ENCODE measurements around the gene PIGR. TPM values are rescaled to one million over a fixed set of nuclear protein-coding genes. Genes with fewer than 3 reads are reported as not detected.

The PIGR gene
- polyA plus RNA-seq, 1 donor from 2014 or later, result not detected

- no peaks in the 10 kb centered on the region for H3K36me3 ChIP-seq (ENCODE audit: insufficient read depth, low read length)
- no peaks in the 10 kb centered on the region for H3K79me2 ChIP-seq (replicated peaks; ENCODE audit: insufficient read depth, low read length)
- no peaks in the 10 kb centered on the region for H3K27me3 ChIP-seq (ENCODE audit: insufficient read depth, low read depth, low read length)
- H3K9me2 ChIP-seq (ENCODE audit: insufficient read depth, low read length), result no peaks in the 10 kb centered on the region
- no peaks in the 10 kb centered on the region for H4K20me1 ChIP-seq (ENCODE audit: insufficient read depth)
- no peak overlapping the region for H2AFZ ChIP-seq (ENCODE audit: low read depth, low read length)
- H3K27ac ChIP-seq (ENCODE audit: low read length), result no peak overlapping the region
- no peak overlapping the region for H3K4me2 ChIP-seq (ENCODE audit: low read length)
- no peak overlapping the region for H3K4me3 ChIP-seq (ENCODE audit: low read length)
- no peaks in the 10 kb centered on the region for H3K9me3 ChIP-seq (ENCODE audit: low read length)
- no peaks in the 10 kb centered on the region for H3F3A ChIP-seq (ENCODE audit: insufficient read depth, low read length, poor library complexity, severe bottlenecking)
- no peak overlapping the region for H3K9ac ChIP-seq (ENCODE audit: low read length)
- TF ChIP-seq EP300 (conservative IDR thresholded peaks at IDR 0.05; ENCODE audit: poor library complexity, severe bottlenecking) (no peak), EZH2 (IDR thresholded peaks at IDR 0.05; ENCODE audit: borderline replicate concordance, insufficient read depth, low read length, poor library complexity, severe bottlenecking) (no peak), REST (IDR thresholded peaks at IDR 0.05; ENCODE audit: borderline replicate concordance) (no peak), MXI1 (conservative IDR thresholded peaks at IDR 0.05; ENCODE audit: poor library complexity, severe bottlenecking) (no peak), TAF1 (IDR thresholded peaks at IDR 0.05; ENCODE audit: low read depth) (no peak), RAD21 (conservative IDR thresholded peaks at IDR 0.05) (no peak), POLR2AphosphoS5 (IDR thresholded peaks at IDR 0.05) (no peak), SMC3 (conservative IDR thresholded peaks at IDR 0.05; ENCODE audit: poor library complexity) (no peak), CTCF (IDR thresholded peaks at IDR 0.05; ENCODE audit: poor library complexity, severe bottlenecking) (no peak)
Measured at GRCh38 chr1:206896261-206896660, 50.0 kb downstream of the PIGR start.

GRCh38 chr1:206895837-206896242 lies 50.4 kb downstream of the PIGR start:
- Histone ChIP-seq H3K27me3 (ENCODE audit: insufficient read depth, low read depth, low read length) (no peaks in the 10 kb centered on the region), H3K79me2 (replicated peaks; ENCODE audit: insufficient read depth, low read length) (no peaks in the 10 kb centered on the region), H3K36me3 (ENCODE audit: insufficient read depth, low read length) (no peaks in the 10 kb centered on the region), H3F3A (ENCODE audit: insufficient read depth, low read length, poor library complexity, severe bottlenecking) (no peaks in the 10 kb centered on the region), H3K4me3 (ENCODE audit: low read length) (no peak overlapping the region), H3K9me2 (ENCODE audit: insufficient read depth, low read length) (no peaks in the 10 kb centered on the region), H3K9ac (ENCODE audit: low read length) (no peak overlapping the region), H3K9me3 (ENCODE audit: low read length) (no peaks in the 10 kb centered on the region), H3K27ac (ENCODE audit: low read length) (no peak overlapping the region), H4K20me1 (ENCODE audit: insufficient read depth) (no peaks in the 10 kb centered on the region), H2AFZ (ENCODE audit: low read depth, low read length) (no peak overlapping the region), H3K4me2 (ENCODE audit: low read length) (no peak overlapping the region)
- TF ChIP-seq POLR2AphosphoS5 (IDR thresholded peaks at IDR 0.05) (no peak), EP300 (conservative IDR thresholded peaks at IDR 0.05; ENCODE audit: poor library complexity, severe bottlenecking) (no peak), TAF1 (IDR thresholded peaks at IDR 0.05; ENCODE audit: low read depth) (no peak)

- H3K9me2 ChIP-seq (ENCODE audit: insufficient read depth, low read length), result no peaks in the 10 kb centered on the region
- TF ChIP-seq REST (IDR thresholded peaks at IDR 0.05; ENCODE audit: borderline replicate concordance) (no peak), EP300 (conservative IDR thresholded peaks at IDR 0.05; ENCODE audit: poor library complexity, severe bottlenecking) (no peak), POLR2AphosphoS5 (IDR thresholded peaks at IDR 0.05) (no peak), SMC3 (conservative IDR thresholded peaks at IDR 0.05; ENCODE audit: poor library complexity) (no peak), TAF1 (IDR thresholded peaks at IDR 0.05; ENCODE audit: low read depth) (no peak), EZH2 (IDR thresholded peaks at IDR 0.05; ENCODE audit: borderline replicate concordance, insufficient read depth, low read length, poor library complexity, severe bottlenecking) (no peak), MXI1 (conservative IDR thresholded peaks at IDR 0.05; ENCODE audit: poor library complexity, severe bottlenecking) (no peak), RAD21 (conservative IDR thresholded peaks at IDR 0.05) (no peak), CTCF (IDR thresholded peaks at IDR 0.05; ENCODE audit: poor library complexity, severe bottlenecking) (no peak)
- no peaks in the 10 kb centered on the region for H4K20me1 ChIP-seq (ENCODE audit: insufficient read depth)
- H3K27me3 ChIP-seq (ENCODE audit: insufficient read depth, low read depth, low read length), result no peaks in the 10 kb centered on the region
- H3K27ac ChIP-seq (ENCODE audit: low read length), result no peak overlapping the region
- H3K9me3 ChIP-seq (ENCODE audit: low read length), result no peaks in the 10 kb centered on the region
- no peak overlapping the region for H2AFZ ChIP-seq (ENCODE audit: low read depth, low read length)
- H3F3A ChIP-seq (ENCODE audit: insufficient read depth, low read length, poor library complexity, severe bottlenecking), result no peaks in the 10 kb centered on the region
- H3K36me3 ChIP-seq (ENCODE audit: insufficient read depth, low read length), result no peaks in the 10 kb centered on the region
- no peak overlapping the region for H3K4me2 ChIP-seq (ENCODE audit: low read length)
- no peak overlapping the region for H3K9ac ChIP-seq (ENCODE audit: low read length)
- no peaks in the 10 kb centered on the region for H3K79me2 ChIP-seq (replicated peaks; ENCODE audit: insufficient read depth, low read length)
- no peak overlapping the region for H3K4me3 ChIP-seq (ENCODE audit: low read length)
Measured at GRCh38 chr1:206895325-206895724, 50.9 kb downstream of the PIGR start.

Data from neural cell (in vitro differentiated cells).